SK-N-SH (cell line): Measurements from ENCODE around the gene LCNL1.

ENCODE experiments used
- FOXM1 ChIP-seq: IDR thresholded peaks from 2 replicates; pipeline ENCODE4 v1.4.0; 2012; ENCODE audit warnings: low read depth, mild to moderate bottlenecking
- POLR2AphosphoS5 ChIP-seq: IDR thresholded peaks from 2 replicates; pipeline ENCODE4 v1.6.1; 2012; ENCODE audit warnings: low read depth, low read length
- RCOR1 ChIP-seq: fragments of 150-350 bp; IDR thresholded peaks from 2 replicates; pipeline ENCODE4 v1.6.1; 2017; ENCODE audit warnings: antibody characterized with exemption, low read length
- RFX5 ChIP-seq: IDR thresholded peaks from 2 replicates; pipeline ENCODE4 v1.6.1; 2012; ENCODE audit warnings: mild to moderate bottlenecking, improper control_type of control experiment, low read length
- SMC3 ChIP-seq: IDR thresholded peaks from 2 replicates; pipeline ENCODE4 v1.6.1; 2012; ENCODE audit warnings: low read depth, low read length, improper control_type of control experiment
- TAF1 ChIP-seq: IDR thresholded peaks from 2 replicates; pipeline ENCODE4 v1.6.1; 2012; ENCODE audit warnings: low read depth, mild to moderate bottlenecking, low read length, moderate library complexity, borderline replicate concordance
- TF ChIP-seq, protein P1 (sequence below): fragments of 200-600 bp; sonication (generic); IDR thresholded peaks from 2 replicates; pipeline ENCODE4 v1.6.1; 2017; ENCODE audit warnings: antibody characterized with exemption, mild to moderate bottlenecking, moderate library complexity

DNA sequence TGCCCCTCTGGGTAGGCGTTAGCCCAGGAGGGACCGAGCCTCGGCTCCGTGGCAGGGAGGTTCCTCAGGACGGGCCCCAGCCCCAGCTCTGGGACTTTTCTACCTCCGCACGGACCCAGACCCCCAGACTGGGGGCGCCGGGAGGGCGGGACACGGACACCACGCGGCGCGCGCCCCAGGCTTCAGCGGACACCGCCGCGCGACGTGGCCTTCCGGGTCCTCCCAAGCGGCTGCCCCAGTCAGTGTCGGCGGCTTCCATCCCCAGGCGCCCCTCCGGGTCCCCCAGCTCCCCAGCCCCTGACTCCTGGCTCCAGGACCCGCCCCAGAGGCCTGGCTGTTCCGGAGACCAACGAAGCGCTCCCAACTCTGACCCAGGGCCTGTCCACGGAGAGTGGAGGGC lies 3.1 kb downstream of the LCNL1 start:
- TF ChIP-seq SMC3: no peak
- no peak for TF ChIP-seq POLR2AphosphoS5
- TF ChIP-seq RFX5: no peak
- TF ChIP-seq, protein P1, sequence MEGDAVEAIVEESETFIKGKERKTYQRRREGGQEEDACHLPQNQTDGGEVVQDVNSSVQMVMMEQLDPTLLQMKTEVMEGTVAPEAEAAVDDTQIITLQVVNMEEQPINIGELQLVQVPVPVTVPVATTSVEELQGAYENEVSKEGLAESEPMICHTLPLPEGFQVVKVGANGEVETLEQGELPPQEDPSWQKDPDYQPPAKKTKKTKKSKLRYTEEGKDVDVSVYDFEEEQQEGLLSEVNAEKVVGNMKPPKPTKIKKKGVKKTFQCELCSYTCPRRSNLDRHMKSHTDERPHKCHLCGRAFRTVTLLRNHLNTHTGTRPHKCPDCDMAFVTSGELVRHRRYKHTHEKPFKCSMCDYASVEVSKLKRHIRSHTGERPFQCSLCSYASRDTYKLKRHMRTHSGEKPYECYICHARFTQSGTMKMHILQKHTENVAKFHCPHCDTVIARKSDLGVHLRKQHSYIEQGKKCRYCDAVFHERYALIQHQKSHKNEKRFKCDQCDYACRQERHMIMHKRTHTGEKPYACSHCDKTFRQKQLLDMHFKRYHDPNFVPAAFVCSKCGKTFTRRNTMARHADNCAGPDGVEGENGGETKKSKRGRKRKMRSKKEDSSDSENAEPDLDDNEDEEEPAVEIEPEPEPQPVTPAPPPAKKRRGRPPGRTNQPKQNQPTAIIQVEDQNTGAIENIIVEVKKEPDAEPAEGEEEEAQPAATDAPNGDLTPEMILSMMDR: no peak
- TF ChIP-seq FOXM1: no peak
- TF ChIP-seq TAF1: no peak
- TF ChIP-seq RCOR1: no peak
